Endothelial cell of umbilical vein (primary cell): ENCODE measurements around the gene ARPC5. TPM values are rescaled to one million over a fixed set of nuclear protein-coding genes. Genes with fewer than 3 reads are reported as not detected.

Experiments
- BruUV-seq: library from RNA; stranded (reverse); fragments of 400-500 nt; replicated peaks from 2 replicates; lab custom pipeline; 2021; lab: Mats Ljungman, UMichigan
- CTCF ChIA-PET: fragments of 300-600, 350-600 bp; sonication (Branson Sonifier 250); formaldehyde crosslinking; loops from one replicate; lab custom pipeline; 2021; ENCODE audit warnings: antibody characterized with exemption, inconsistent platforms; lab: Charles Lee
- POLR2A ChIA-PET: fragments of 300-600, 350-600 bp; sonication (Branson Sonifier 250); formaldehyde crosslinking; loops from one replicate; lab custom pipeline; 2021; ENCODE audit warnings: antibody characterized with exemption, inconsistent platforms; lab: Charles Lee
- DNase-seq: peaks from one replicate; pipeline ENCODE4 v3.0.0-alpha.2; 2011; ENCODE audit warnings: low read depth, low spot score
- FAIRE-seq: peaks from 2 replicates; lab custom pipeline; 2011; peaks lifted over from hg19 to GRCh38; lab: Jason Lieb, UNC
- H2AFZ ChIP-seq: 2 replicates; pipeline ENCODE4 v1.6.0; 2012; ENCODE audit warnings: low read depth, low read length, control low read depth, inconsistent platforms
- H3K27ac ChIP-seq: 2 replicates; pipeline ENCODE4 v1.5.1; 2011; ENCODE audit warnings: low read depth, mild to moderate bottlenecking, control low read depth, low read length, moderate library complexity; ENCODE audit not compliant: insufficient read depth
- H3K27me3 ChIP-seq, 2 experiments: 2 replicates each; pipeline versions ENCODE4 v1.6.0 to v1.6.1; 2011; ENCODE audit warnings: low read length in 2 of 2, mixed read lengths in 1 of 2; ENCODE audit not compliant: control insufficient read depth in 2 of 2, insufficient read depth in 2 of 2
- H3K36me3 ChIP-seq, 2 experiments: 2 replicates in 1 of 2; 3 replicates in 1 of 2; pipeline ENCODE4 v1.5.1; 2011; ENCODE audit warnings: low read length in 2 of 2, mild to moderate bottlenecking in 1 of 2, moderate library complexity in 1 of 2; ENCODE audit not compliant: control insufficient read depth in 2 of 2, insufficient read depth in 2 of 2; ENCODE audit errors: extremely low read depth in 1 of 2
- H3K4me1 ChIP-seq: 3 replicates; pipeline ENCODE4 v1.5.1; 2011; ENCODE audit warnings: mild to moderate bottlenecking, low read length; ENCODE audit not compliant: control insufficient read depth, insufficient read depth; ENCODE audit errors: extremely low read depth
- H3K4me2 ChIP-seq: 2 replicates; pipeline ENCODE4 v1.6.1; 2011; ENCODE audit warnings: low read length, control low read depth, mixed read lengths; ENCODE audit not compliant: insufficient read depth
- H3K4me3 ChIP-seq, 3 experiments: fragments of 200-600 bp in 1 of 3; sonication (generic), shearing (Covaris generic) in 1 of 3; replicated peaks in 1 of 3; 2 replicates each; pipeline ENCODE4 v1.5.1; 2011 to 2016; ENCODE audit warnings: control low read depth in 3 of 3, low read length in 3 of 3, mild to moderate bottlenecking in 2 of 3, inconsistent platforms in 1 of 3, low read depth in 1 of 3, moderate library complexity in 1 of 3; ENCODE audit not compliant: insufficient read depth in 1 of 3
- H3K79me2 ChIP-seq: 2 replicates; pipeline ENCODE4 v1.6.0; 2012; ENCODE audit warnings: low read length, inconsistent platforms; ENCODE audit not compliant: control insufficient read depth, insufficient read depth
- H3K9ac ChIP-seq: replicated peaks from 2 replicates; pipeline ENCODE3; 2011; ENCODE audit warnings: low read length, control low read depth; ENCODE audit not compliant: insufficient read depth; ENCODE audit errors: extremely low read depth
- H3K9me1 ChIP-seq: replicated peaks from 3 replicates; pipeline ENCODE4 v1.6.0; 2011; ENCODE audit warnings: mild to moderate bottlenecking, low read length; ENCODE audit not compliant: control insufficient read depth, insufficient read depth; ENCODE audit errors: extremely low read depth
- H3K9me3 ChIP-seq: replicated peaks from 2 replicates; pipeline ENCODE4 v1.5.1; 2012; ENCODE audit warnings: low read length, inconsistent platforms; ENCODE audit not compliant: control insufficient read depth, insufficient read depth
- H4K20me1 ChIP-seq: replicated peaks from 2 replicates; pipeline ENCODE3; 2011; ENCODE audit warnings: mild to moderate bottlenecking, low read length; ENCODE audit not compliant: control insufficient read depth, insufficient read depth; ENCODE audit errors: extremely low read depth
- CTCF ChIP-seq, 2 donors: IDR thresholded peaks; 1 replicate in 1 of 2; 2 replicates in 1 of 2; pipeline ENCODE4 v1.5.1; 2011; ENCODE audit warnings: low read length in 2 of 2, mild to moderate bottlenecking in 2 of 2, moderate library complexity in 2 of 2, control low read depth in 1 of 2, inconsistent platforms in 1 of 2, low read depth in 1 of 2; ENCODE audit not compliant: insufficient read depth in 1 of 2; ENCODE audit errors: extremely low read depth in 1 of 2
- EZH2 ChIP-seq: IDR thresholded peaks from 2 replicates; pipeline ENCODE4 v1.6.1; 2012; ENCODE audit warnings: borderline replicate concordance, low read depth, mild to moderate bottlenecking, moderate library complexity, low read length, inconsistent platforms; ENCODE audit not compliant: severe bottlenecking
- FOS ChIP-seq: IDR thresholded peaks from 2 replicates; pipeline ENCODE4 v1.6.1; 2011; ENCODE audit warnings: mild to moderate bottlenecking, low read length, moderate library complexity, borderline replicate concordance; ENCODE audit not compliant: insufficient read depth
- GATA2 ChIP-seq: IDR thresholded peaks from 2 replicates; pipeline ENCODE4 v1.7.0; 2011; ENCODE audit warnings: low read depth, mild to moderate bottlenecking, moderate library complexity, mixed read lengths, low read length; ENCODE audit not compliant: insufficient read length, insufficient read depth
- JUN ChIP-seq: IDR thresholded peaks from 2 replicates; pipeline ENCODE4 v1.6.1; 2011; ENCODE audit warnings: borderline replicate concordance, low read depth; ENCODE audit not compliant: insufficient read length, insufficient read depth
- MAX ChIP-seq: IDR thresholded peaks from 2 replicates; pipeline ENCODE4 v1.6.1; 2011; ENCODE audit not compliant: insufficient read depth, insufficient read length
- MYC ChIP-seq: IDR thresholded peaks from one replicate; pipeline ENCODE4 v1.6.1; 2011; ENCODE audit warnings: mild to moderate bottlenecking, low read depth, low read length
- POLR2A ChIP-seq: IDR thresholded peaks from 2 replicates; pipeline ENCODE4 v1.6.1; 2012; ENCODE audit warnings: low read depth, mild to moderate bottlenecking, control low read depth, low read length
- POLR2AphosphoS5 ChIP-seq: IDR thresholded peaks from 2 replicates; pipeline ENCODE4 v1.6.1; 2012; ENCODE audit warnings: low read depth, mild to moderate bottlenecking, control low read depth, low read length, moderate library complexity; ENCODE audit not compliant: insufficient read depth
- dilution Hi-C: fragments of 300-500 bp; cut with MboI; formaldehyde crosslinking; loops from one replicate; pipeline ENCODE4 v1.15.0; 2019; ENCODE audit warnings: low sequenced_read_pairs; ENCODE audit not compliant: extremely low pct_ligation_motif_present
- intact Hi-C: fragments of 100-400 bp; cut with micrococcal nuclease; formaldehyde crosslinking; loops from one replicate; pipeline ENCODE4 v1.10.0; 2022
- polyA plus RNA-seq, 4 experiments: library from polyadenylated mRNA; depleted of rRNA in 3 of 4; stranded (reverse) in 3 of 4; unstranded in 1 of 4; fragments of >200 nt; gene quantifications; 2 replicates each; pipeline versions ENCODE4 v1.2.1 to v1.2.3, GENCODE V29; 2011 to 2012; ENCODE audit warnings: missing spikeins in 1 of 4
- total RNA-seq: library from RNA; stranded (reverse); gene quantifications from 2 replicates; pipeline ENCODE4 v1.2.3, GENCODE V29; 2021

Gene ARPC5
- total and polyA plus RNA-seq, 2 donors (not counting 3 experiments of a cell fraction or from before 2014, with no cell fraction given): 110 to 185 TPM

GRCh38 chr1:183605904-183606303 lies 29.7 kb downstream of the ARPC5 start:
- FAIRE-seq: no peak
- H3K9me3 ChIP-seq: no peaks in the 10 kb centered on the region
- no peaks in the 10 kb centered on the region for H3K79me2 ChIP-seq
- no peak overlapping the region for H3K4me2 ChIP-seq
- POLR2A ChIA-PET: no interaction called here
- peaks cover 16% of the 10 kb centered on the region for H3K4me1 ChIP-seq
- intact Hi-C loops: no loop called here
- no peak for DNase-seq
- no peak for TF ChIP-seq MAX
- no peak for TF ChIP-seq JUN
- TF ChIP-seq EZH2: no peak
- TF ChIP-seq FOS: no peak
- no peak for TF ChIP-seq POLR2AphosphoS5
- TF ChIP-seq GATA2: no peak
- TF ChIP-seq CTCF (IDR thresholded peaks at IDR 0.05; ENCODE audit: extremely low read depth in 1 of 2, insufficient read depth in 1 of 2, low read depth in 1 of 2, low read length in 2 of 2): no peak
- no peak for TF ChIP-seq MYC
- TF ChIP-seq POLR2A: no peak
- H3K27me3 ChIP-seq: no peaks in the 10 kb centered on the region
- no peaks in the 10 kb centered on the region for H3K9me1 ChIP-seq
- no peak overlapping the region for H3K27ac ChIP-seq
- H3K9ac ChIP-seq: no peak overlapping the region
- H3K4me3 ChIP-seq: no peak overlapping the region
- CTCF ChIA-PET: no interaction called here
- no peaks in the 10 kb centered on the region for H3K36me3 ChIP-seq
- no peaks in the 10 kb centered on the region for H4K20me1 ChIP-seq
- BruUV-seq: no TSS peak
- H2AFZ ChIP-seq: no peak overlapping the region
- dilution Hi-C loops: no loop called here
